ENCODE measurements around the gene SERBP1.

SERBP1 gene

GRCh38 chr1:67368046-67368514, 62.1 kb downstream of the SERBP1 start:
- H3K4me3 ChIP-seq (ENCODE audit: low read depth, low read length), result no peak overlapping the region
- no peak for DNase-seq (ENCODE audit: low read depth)
- TF ChIP-seq CTCF (conservative IDR thresholded peaks at IDR 0.05; ENCODE audit: low read depth, low read length), result no peak

GRCh38 chr1:67367370-67368045, 62.7 kb downstream of the SERBP1 start:
- H3K4me3 ChIP-seq (ENCODE audit: low read depth, low read length), result no peak overlapping the region
- peak; percentile 69 for DNase-seq (ENCODE audit: low read depth)
- peak; percentile 41 for TF ChIP-seq CTCF (conservative IDR thresholded peaks at IDR 0.05; ENCODE audit: low read depth, low read length)

- no peak for TF ChIP-seq CTCF (conservative IDR thresholded peaks at IDR 0.05; ENCODE audit: low read depth, low read length)
- no peak overlapping the region for H3K4me3 ChIP-seq (ENCODE audit: low read depth, low read length)
- DNase-seq (ENCODE audit: low read depth), result no peak
Measured at GRCh38 chr1:67361641-67362040, 68.6 kb downstream of the SERBP1 start.

GRCh38 chr1:67359592-67359991, 70.6 kb downstream of the SERBP1 start:
- H3K4me3 ChIP-seq (ENCODE audit: low read depth, low read length), result no peak overlapping the region
- no peak for TF ChIP-seq CTCF (conservative IDR thresholded peaks at IDR 0.05; ENCODE audit: low read depth, low read length)
- DNase-seq (ENCODE audit: low read depth), result no peak

All from choroid plexus epithelial cell (primary cell).